Heart right ventricle (tissue), 16 donors: ENCODE data around the gene FGF6. TPM values are rescaled to one million over a fixed set of nuclear protein-coding genes. Genes with fewer than 3 reads are reported as not detected.

Source experiments
- ATAC-seq, 8 donors: fragments of 200-7000 bp; cut with Tn5 transposase; one replicate each; pipeline ENCODE4 v1.9.1; 2020; ENCODE audit warnings: mild to moderate bottlenecking in 8 of 8, moderate library complexity in 8 of 8, moderate number of reproducible peaks in 1 of 8
- DNase-seq, 2 donors: peaks; one replicate each; pipeline ENCODE4 v3.0.0-alpha.2; 2020
- H3K27ac ChIP-seq, 10 donors: fragments of 200-600 bp; sonication (generic) in 2 of 10; one replicate each; pipeline versions ENCODE4 v1.5.0 to v1.8.0; 2020 to 2022; ENCODE audit warnings: mild to moderate bottlenecking in 3 of 10
- H3K27me3 ChIP-seq, 7 donors: fragments of 200-600 bp; one replicate each; pipeline ENCODE4 v1.8.0; 2021 to 2022; ENCODE audit warnings: mild to moderate bottlenecking in 2 of 7
- H3K36me3 ChIP-seq, 9 donors: fragments of 200-600 bp; sonication (generic) in 1 of 9; one replicate each; pipeline versions ENCODE4 v1.5.0 to v1.8.0; 2020 to 2022; ENCODE audit warnings: mild to moderate bottlenecking in 2 of 9
- H3K4me1 ChIP-seq, 9 donors: fragments of 200-600 bp; sonication (generic) in 1 of 9; one replicate each; pipeline versions ENCODE4 v1.5.0 to v1.8.0; 2020 to 2022; ENCODE audit warnings: mild to moderate bottlenecking in 4 of 9
- H3K4me3 ChIP-seq, 10 donors: fragments of 200-600 bp; sonication (generic) in 2 of 10; one replicate each; pipeline versions ENCODE4 v1.5.0 to v1.8.0; 2020 to 2022; ENCODE audit warnings: mild to moderate bottlenecking in 7 of 10, moderate library complexity in 2 of 10
- H3K9me3 ChIP-seq, 11 donors: fragments of 200-600 bp in 10 of 11; sonication (generic) in 2 of 11; one replicate each; pipeline versions ENCODE4 v1.5.0 to v1.8.0; 2013 to 2022; ENCODE audit warnings: mild to moderate bottlenecking in 2 of 11, control low read depth in 1 of 11, moderate library complexity in 1 of 11
- CTCF ChIP-seq, 9 donors: fragments of 200-600 bp; sonication (generic) in 2 of 9; IDR thresholded peaks; one replicate each; pipeline versions ENCODE4 v1.5.0 to v1.8.0; 2021 to 2022; ENCODE audit warnings: antibody characterized with exemption in 9 of 9, mild to moderate bottlenecking in 5 of 9, moderate library complexity in 1 of 9
- whole genome bisulfite sequencing, 2 donors: extraction: QIAGEN DNeasy Blood & Tissue Kit; methylation state at CpG; one replicate each; pipeline ENCODE4 v1.1.7; 2013; ENCODE audit warnings: inconsistent platforms in 1 of 2; 5-methylcytosine and 5-hydroxymethylcytosine counted together
- intact Hi-C, 10 donors: fragments of 100-400 bp; cut with DNase I; formaldehyde crosslinking; loops; one replicate each; pipeline versions ENCODE4 v1.11.1 to v1.14.2; 2022
- polyA plus RNA-seq, 2 donors: library from polyadenylated mRNA; stranded (reverse); fragments of 200-250 nt; gene quantifications; one replicate each; pipeline ENCODE4 v1.2.3, GENCODE V29; 2013
- total RNA-seq, 10 donors: library from RNA; stranded (reverse); fragmentation: NEBNext Ultra II Directional in 3 of 10; extraction: Animal tissue kit (Norgen Biotek cat#: 25700) in 3 of 10; gene quantifications; one replicate each; pipeline versions ENCODE4 v1.2.1 to v1.2.4, GENCODE V29; 2021 to 2023
- donor health status: Arrhythmogenic right ventricular cardiomyopathy.
- donor health status: ischemic (EF 13 %, LVEDD 7.1; RV severe dilation, severe dysfunction).
- donor health status: healthy with polysubstance abuse.
- donor health status: DM: no; HTN: yes; CAD: no.
- donor health status: DM: no; HTN: no; CAD: no.
- donor health status: ischemic (EF 25% LVEDD 6.9; RV normal size, moderate dysfunction).
- donor health status: ischemic (EF 25% LVEDD 5.7; RV mildly dilated, moderate dysfunction).
- donor health status: healthy.
- donor health status: DM: yes; HTN: yes; CAD: no.
- donor health status: Ischemic cardiomyopathy.
- donor health status: ischemic (EF 35%, LVEDD 5.7; RV mildly dilated, moderate dysfunction).
- donor health status: nonischemic (EF 11% LVEDD 7.7; RV severe dilation, severe dysfunction).
- donor health status: DM: yes; HTN: yes; CAD: no.
- donor health status: PGD.
- donor health status: ischemic (EF 29% LVEDD 5.4; RV normal size, mild dysfunction).
- donor health status: nonischemic (EF 23%, LVEDD 6.1; RV moderate dilation, normal function).

FGF6 gene
- total and polyA plus RNA-seq, 12 donors: not detected

GRCh38 chr12:4386801-4387200, 58.8 kb downstream of the FGF6 start:
- intact Hi-C loops: no loop called here
- no peaks in the 10 kb centered on the region for H3K27me3 ChIP-seq
- H3K27ac ChIP-seq: no peak overlapping the region
- ATAC-seq: no peak
- H3K36me3 ChIP-seq: no peaks in the 10 kb centered on the region
- WGBS, 2 donors: 86 to 89% methylated on average over 4 of the region's 4 CpGs
- no peak for TF ChIP-seq CTCF (IDR thresholded peaks at IDR 0.05)
- peaks cover 0 to 3% (median 0%) of the 10 kb centered on the region in 9 donors for H3K4me1 ChIP-seq
- DNase-seq: no peak
- H3K9me3 ChIP-seq: no peaks in the 10 kb centered on the region
- no peak overlapping the region for H3K4me3 ChIP-seq

Other genes with a start within 250 kb of the FGF6 start
- 100 to 1,000 TPM; 176 to 515 (median 381) TPM for gene CCND2, start 172.1 kb downstream of the FGF6 start, total RNA-seq
- 10 to 100 TPM; 27.5 to 28.4 TPM for gene CCND2, start 172.1 kb downstream of the FGF6 start, polyA plus RNA-seq
- 10 to 100 TPM; 10.9 to 15.5 (median 13.7) TPM for gene TIGAR, start 124.6 kb downstream of the FGF6 start, total RNA-seq
- gene TIGAR, start 124.6 kb downstream of the FGF6 start, polyA plus RNA-seq: 1 to 10 TPM; 3.7 to 5.4 TPM
- under 1 TPM in 4 of 10 donors, not detected in 6; 0.11 to 0.76 (median 0.23) TPM for gene FGF23, start 66.1 kb downstream of the FGF6 start, total RNA-seq
- under 1 TPM in 1 of 2 donors, not detected in 1; 0.01 TPM for gene FGF23, start 66.1 kb downstream of the FGF6 start, polyA plus RNA-seq
- gene RAD51AP1, start 93.1 kb upstream of the FGF6 start, total RNA-seq: 1 to 10 TPM in 8 of 10 donors, under 1 TPM in 2; 0.35 to 3.4 (median 1.2) TPM
- gene RAD51AP1, start 93.1 kb upstream of the FGF6 start, polyA plus RNA-seq: under 1 TPM; 0.46 to 0.59 TPM
- gene DYRK4, start 116.4 kb upstream of the FGF6 start, total RNA-seq: 10 to 100 TPM; 21.2 to 34.3 (median 28.2) TPM
- gene DYRK4, start 116.4 kb upstream of the FGF6 start, polyA plus RNA-seq: 10 to 100 TPM; 40.4 to 64.5 TPM
- gene AKAP3, start 203.2 kb upstream of the FGF6 start, total RNA-seq: 1 to 10 TPM; 1.9 to 6.1 (median 3.7) TPM
- 1 to 10 TPM in 1 of 2 donors, under 1 TPM in 1; 0.93 to 3.1 TPM for gene AKAP3, start 203.2 kb upstream of the FGF6 start, polyA plus RNA-seq
- 100 to 1,000 TPM; 209 to 371 (median 332) TPM for gene NDUFA9, start 203.3 kb upstream of the FGF6 start, total RNA-seq
- gene NDUFA9, start 203.3 kb upstream of the FGF6 start, polyA plus RNA-seq: 100 to 1,000 TPM; 173 to 206 TPM